AG09309 (cell line): Measurements from ENCODE around the gene DEK.

Experiments used
- DNase-seq: peaks from one replicate; pipeline ENCODE4 v3.0.0-alpha.2; 2010; ENCODE audit warnings: low read depth
- H3K4me3 ChIP-seq: 2 replicates; pipeline ENCODE4 v1.5.1; 2011; ENCODE audit warnings: mild to moderate bottlenecking, low read depth, low read length, moderate library complexity; ENCODE audit not compliant: control insufficient read depth
- CTCF ChIP-seq: IDR thresholded peaks from 2 replicates; pipeline ENCODE4 v1.5.1; 2011; ENCODE audit warnings: mild to moderate bottlenecking, low read depth, low read length, inconsistent platforms; ENCODE audit not compliant: insufficient read depth, control insufficient read depth; ENCODE audit errors: missing control alignments

Gene DEK

DNA sequence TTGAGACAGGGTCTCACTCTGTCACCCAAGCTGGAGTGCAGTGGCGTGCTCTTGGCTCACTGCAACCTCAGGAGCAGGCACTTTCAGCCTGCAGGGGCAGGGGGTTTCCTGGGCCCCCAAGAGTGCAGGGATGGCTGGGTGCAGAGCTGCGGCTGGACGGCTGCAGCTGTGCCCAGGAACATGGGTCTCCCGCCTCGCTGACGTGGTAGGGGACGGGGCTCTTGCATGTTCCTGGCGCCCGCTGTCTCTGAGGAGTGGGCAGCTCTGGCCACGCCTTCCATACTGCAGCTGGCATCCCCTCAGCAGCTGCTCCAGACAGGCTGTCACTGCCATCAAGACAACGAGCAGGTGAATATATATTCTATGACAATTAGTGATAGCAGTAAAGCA lies 2.2 kb upstream of the DEK start:
- H3K4me3 ChIP-seq = no peak overlapping the region
- no peak for TF ChIP-seq CTCF
- no peak for DNase-seq

GRCh38 chr6:18265787-18266522 lies 1.6 kb upstream of the DEK start:
- DNase-seq = no peak
- H3K4me3 ChIP-seq = no peak overlapping the region
- no peak for TF ChIP-seq CTCF

- H3K4me3 ChIP-seq = peak overlapping the region; percentile 70
- TF ChIP-seq CTCF = no peak
- no peak for DNase-seq
Measured at GRCh38 chr6:18264923-18265377, 620 bp upstream of the DEK start.

GRCh38 chr6:18263418-18264218 lies 712 bp downstream of the DEK start:
- TF ChIP-seq CTCF = no peak
- DNase-seq = no peak
- peak overlapping the region; percentile 70 for H3K4me3 ChIP-seq

GRCh38 chr6:18262702-18263417 lies 1.5 kb downstream of the DEK start:
- no peak for DNase-seq
- H3K4me3 ChIP-seq = peak overlapping the region; percentile 70
- TF ChIP-seq CTCF = no peak

DNA sequence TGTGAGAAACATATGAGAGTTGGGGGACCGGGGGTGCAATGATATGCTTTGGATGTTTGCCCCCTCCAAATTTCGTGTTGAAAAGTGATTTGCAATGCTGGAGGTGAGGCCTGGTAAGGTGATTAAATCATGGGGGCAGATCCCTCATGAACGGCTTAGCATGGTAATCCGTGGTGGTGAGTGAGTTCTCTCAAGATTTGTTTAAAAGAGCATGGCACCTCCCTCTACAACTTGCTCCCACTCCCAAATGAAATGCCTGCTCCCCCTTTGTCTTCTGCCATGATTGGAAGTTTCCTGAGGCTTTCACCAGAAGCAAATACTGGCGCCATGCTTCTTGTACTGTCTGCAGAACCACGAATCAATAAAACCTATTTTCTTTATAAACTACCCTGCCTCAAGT lies 2.5 kb downstream of the DEK start:
- no peak overlapping the region for H3K4me3 ChIP-seq
- DNase-seq = no peak
- TF ChIP-seq CTCF = no peak
